Tibial nerve (tissue), 3 donors: ENCODE data around the gene GIMAP2.

ENCODE experiments used
- POLR2A ChIP-seq, 2 donors: fragments of 450-650 bp; IDR thresholded peaks; one replicate each; pipeline ENCODE4 v1.6.1; 2017; ENCODE audit warnings: antibody characterized with exemption in 2 of 2, mild to moderate bottlenecking in 2 of 2, moderate library complexity in 2 of 2
- TF ChIP-seq, protein P1 (sequence below), 5 experiments: fragments of 200-600 bp in 3 of 5; fragments of 450-650 bp in 2 of 5; sonication (generic) in 3 of 5; IDR thresholded peaks; one replicate each; pipeline ENCODE4 v1.5.1; 2016 to 2019; ENCODE audit warnings: antibody characterized with exemption in 5 of 5, mild to moderate bottlenecking in 3 of 5, moderate library complexity in 2 of 5

DNA sequence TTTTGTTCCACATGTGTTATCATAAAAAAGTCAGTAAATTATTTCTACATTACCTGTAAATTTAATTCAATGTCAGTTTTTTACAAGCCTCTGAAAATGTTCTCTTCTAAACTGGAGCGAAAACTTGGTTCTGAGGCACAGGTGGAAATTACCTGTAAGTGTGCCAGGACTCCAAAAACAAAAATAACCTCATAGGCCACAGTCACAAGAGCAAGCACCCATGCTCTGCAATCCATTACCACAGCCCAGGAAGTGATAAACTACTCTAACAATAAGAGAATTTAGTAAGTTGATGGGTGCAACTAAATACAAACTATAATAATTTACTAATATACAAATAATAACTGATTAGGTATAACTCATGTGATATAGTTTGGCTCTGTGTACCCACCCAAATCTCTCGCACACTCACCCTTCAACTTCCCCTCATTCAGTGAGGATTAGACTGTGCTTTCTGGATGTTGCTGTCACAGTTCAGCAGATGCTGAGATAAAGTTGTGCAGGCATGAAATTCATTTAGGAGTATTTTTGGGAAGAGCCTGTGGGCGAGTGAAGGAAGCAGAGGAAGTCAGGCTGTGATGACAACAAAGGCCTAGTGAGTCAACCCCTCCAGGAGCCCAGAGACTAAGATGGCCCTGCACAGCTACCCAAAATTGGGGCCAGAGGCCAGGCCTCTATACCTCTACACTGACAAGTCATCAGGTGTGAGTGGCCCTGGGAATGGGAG is 37.0 kb upstream of the GIMAP2 start:
- TF ChIP-seq POLR2A (IDR thresholded peaks at IDR 0.05) = no peak
- TF ChIP-seq, protein P1, sequence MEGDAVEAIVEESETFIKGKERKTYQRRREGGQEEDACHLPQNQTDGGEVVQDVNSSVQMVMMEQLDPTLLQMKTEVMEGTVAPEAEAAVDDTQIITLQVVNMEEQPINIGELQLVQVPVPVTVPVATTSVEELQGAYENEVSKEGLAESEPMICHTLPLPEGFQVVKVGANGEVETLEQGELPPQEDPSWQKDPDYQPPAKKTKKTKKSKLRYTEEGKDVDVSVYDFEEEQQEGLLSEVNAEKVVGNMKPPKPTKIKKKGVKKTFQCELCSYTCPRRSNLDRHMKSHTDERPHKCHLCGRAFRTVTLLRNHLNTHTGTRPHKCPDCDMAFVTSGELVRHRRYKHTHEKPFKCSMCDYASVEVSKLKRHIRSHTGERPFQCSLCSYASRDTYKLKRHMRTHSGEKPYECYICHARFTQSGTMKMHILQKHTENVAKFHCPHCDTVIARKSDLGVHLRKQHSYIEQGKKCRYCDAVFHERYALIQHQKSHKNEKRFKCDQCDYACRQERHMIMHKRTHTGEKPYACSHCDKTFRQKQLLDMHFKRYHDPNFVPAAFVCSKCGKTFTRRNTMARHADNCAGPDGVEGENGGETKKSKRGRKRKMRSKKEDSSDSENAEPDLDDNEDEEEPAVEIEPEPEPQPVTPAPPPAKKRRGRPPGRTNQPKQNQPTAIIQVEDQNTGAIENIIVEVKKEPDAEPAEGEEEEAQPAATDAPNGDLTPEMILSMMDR (IDR thresholded peaks at IDR 0.05) = no peak
